Right forelimb (tissue), 1 donor: ENCODE data around the gene HIVEP3.

Experiments used
- DNase-seq: peaks from one replicate; pipeline ENCODE4 v3.0.0-alpha.2; 2018

HIVEP3 gene

DNA sequence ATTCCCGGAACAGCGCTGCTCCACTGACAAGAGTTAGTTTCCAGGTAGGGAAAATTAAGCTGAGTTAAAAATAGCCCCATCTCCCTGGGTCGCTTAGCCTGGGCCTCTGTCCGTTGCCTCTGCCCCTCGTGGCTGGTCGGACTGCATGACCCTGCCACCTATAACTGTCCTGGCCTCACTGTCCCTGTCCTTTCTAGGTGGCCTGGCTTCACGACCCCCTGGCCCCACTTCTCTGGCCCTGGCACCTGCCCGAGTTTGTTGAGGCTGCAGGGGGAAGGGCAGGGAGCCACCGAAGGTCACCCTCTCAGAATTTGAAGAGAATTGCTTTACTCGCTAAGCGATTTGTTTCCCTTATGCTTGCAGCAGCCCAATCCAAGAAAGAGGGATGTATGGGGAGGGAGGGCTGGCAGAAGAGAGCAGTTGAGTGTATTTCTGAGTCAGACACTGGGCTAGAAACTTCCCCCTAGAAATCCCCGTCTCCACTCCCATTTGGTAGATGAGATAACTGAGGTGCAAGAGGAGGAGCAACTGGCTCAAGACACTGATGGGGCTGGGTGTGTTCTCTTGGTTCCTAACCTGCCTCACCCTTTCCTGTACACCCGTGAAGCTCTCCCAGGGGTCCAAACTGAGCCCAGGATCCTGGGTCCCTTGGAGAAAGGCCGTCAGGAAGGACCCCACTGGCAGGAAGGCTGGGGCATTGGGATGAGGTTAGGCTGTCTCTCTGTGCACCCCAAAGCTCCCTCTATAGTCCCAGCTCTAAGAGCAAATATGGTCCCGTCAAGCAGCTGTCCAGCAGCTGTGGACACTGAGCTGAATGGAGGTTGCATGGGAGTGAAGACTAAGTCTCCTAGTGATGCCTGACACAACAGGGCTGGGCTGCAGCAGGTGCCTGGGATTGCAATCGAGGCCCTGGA, 431.3 kb downstream of the HIVEP3 start:
- no peak for DNase-seq

GRCh38 chr1:41486371-41487125, 432.2 kb downstream of the HIVEP3 start:
- DNase-seq, result no peak

DNA sequence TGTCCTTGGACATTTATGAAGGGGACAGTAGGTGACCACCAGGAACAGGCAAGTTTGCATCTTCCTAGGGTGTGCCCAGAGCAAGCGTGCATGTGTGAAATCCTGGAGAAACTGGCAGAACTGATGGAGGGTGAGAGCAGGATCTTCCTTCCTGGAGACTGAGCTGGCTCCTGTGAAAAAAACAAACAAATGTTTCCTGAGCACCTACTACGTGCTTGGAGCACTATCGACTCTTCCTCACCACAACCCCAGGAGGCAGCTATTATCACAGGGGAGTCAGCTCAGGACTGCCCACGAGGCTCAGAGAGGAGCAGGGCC, 432.7 kb downstream of the HIVEP3 start:
- DNase-seq, result no peak

- no peak for DNase-seq
These were observed 433.1 kb downstream of the HIVEP3 start for GRCh38 chr1:41485605-41486004.

GRCh38 chr1:41484402-41485241, 434.1 kb downstream of the HIVEP3 start, which contains the start of gene EDN2:
Gene EDN2, minus strand, starts transcription at chr1:41484683. Its CDS starts 82 bp downstream, at chr1:41484601.
- DNase-seq, result no peak

- no peak for DNase-seq
These were observed 434.7 kb downstream of the HIVEP3 start for GRCh38 chr1:41483960-41484401.

GRCh38 chr1:41483001-41483850, 435.5 kb downstream of the HIVEP3 start:
- no peak for DNase-seq

DNA sequence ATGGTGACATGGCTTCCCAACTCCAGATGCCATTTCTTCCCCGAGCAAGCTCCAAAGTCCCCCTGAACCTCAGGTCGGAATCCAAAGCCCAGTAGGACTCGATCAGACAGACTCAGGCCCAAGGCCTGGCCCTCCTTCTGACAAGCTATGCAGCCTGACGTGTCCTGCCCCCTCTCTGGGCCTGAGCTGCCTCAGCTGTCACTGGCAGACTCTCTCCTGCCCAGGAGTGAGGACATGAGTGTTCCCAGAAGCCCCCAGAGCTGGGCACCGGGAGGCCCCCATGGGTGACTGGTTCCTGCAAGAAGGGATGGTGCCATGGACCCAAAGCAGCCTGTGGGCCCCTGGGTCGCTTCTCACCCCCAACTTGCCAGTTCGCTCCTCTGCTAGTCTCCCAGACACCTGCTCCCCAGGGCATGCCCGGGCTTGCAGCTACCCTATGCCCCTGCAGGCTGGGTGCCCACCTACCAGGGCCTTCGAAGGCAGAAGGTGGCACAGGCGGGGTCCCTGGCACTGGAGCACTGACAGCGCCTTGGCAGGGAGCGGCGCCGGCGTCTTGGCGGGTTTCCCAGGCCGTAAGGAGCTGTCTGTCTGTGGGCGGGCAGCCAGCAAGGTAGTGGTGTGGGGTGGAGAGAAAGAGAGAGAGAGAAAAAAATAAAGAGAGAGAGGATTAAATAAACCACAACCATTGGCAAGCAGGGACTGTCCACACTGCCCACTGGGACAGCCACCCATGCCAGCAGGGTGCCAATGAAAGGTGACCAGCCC, 436.5 kb downstream of the HIVEP3 start:
- no peak for DNase-seq

DNA sequence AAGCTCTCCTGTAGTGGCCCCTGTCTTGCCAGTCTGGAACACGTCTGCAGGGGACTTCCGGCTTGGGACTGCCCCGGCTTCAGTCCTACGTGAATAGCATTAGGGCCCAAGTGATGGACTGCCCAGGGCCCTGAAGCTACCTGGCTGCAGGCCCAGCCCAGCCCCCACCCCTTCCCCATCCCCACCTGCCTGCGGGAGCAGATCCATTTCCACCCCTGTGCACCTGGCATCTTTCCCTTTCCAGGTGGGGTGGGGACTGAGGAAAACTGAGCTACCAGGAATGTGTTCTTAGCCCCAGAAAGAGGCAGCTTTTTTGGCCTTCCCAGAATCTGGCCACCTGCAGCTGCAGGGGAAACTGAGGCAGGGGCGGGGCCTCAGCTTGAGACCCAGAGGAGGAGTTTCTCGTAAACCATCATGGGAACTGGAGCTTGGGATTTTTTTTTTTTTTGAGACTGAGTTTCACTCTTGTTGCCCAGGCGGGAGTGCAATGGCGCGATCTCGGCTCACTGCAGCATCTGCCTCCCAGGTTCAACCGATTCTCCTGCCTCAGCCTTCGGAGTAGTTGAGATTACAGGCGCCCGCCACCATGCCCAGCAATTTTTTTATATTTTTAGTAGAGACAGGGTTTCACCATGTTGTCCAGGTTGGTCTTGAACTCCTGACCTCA, 437.5 kb downstream of the HIVEP3 start:
- DNase-seq, result no peak

DNA sequence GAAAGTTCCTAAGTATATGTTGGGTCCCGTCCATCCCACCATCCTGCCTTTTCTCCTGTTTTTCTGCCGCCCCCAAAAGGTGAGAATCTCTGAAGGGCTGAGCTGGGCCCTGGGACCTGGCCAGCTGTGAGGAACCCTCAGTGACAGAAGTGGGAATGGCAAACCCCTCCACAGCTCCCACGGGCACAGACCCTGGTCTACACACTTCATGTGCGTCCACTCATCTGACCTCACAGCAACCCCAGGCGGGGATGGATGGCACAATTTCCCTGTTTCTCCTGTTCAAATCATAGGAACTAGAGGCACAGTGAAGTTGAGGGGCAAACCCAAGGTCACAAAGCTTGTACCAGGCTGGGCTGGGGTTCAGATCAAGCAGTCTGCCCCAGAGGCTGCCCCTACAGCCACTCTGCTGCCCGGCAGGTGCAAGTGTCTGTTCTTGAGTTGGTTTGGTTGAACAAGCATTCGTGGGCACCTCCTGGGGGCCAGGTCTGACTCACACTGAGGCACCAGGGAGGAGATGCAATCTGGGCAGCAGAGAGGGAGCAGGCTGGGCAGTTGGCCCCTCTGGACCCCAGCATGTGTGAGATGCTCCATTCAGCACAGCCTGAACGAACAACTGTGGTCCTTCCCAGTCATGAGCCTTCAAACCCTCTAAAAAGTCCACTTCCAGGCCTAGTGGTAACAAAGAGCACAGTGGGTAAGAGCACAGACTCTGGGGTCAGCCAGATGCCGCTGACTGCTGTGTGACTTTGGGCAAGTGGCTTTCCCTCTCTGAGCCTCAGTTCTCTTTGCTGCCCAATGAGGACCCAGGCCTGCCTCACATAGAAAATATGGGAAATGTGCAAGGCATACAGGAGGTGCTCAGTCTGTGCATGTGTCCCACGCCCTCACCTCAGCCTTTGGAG, 438.3 kb downstream of the HIVEP3 start:
- no peak for DNase-seq

GRCh38 chr1:41479808-41480160, 438.9 kb downstream of the HIVEP3 start:
- DNase-seq, result no peak

- DNase-seq, result no peak
These were observed 439.5 kb downstream of the HIVEP3 start for GRCh38 chr1:41479000-41479807.

- DNase-seq, result no peak
These were observed 440.5 kb downstream of the HIVEP3 start for GRCh38 chr1:41478118-41478748.

DNA sequence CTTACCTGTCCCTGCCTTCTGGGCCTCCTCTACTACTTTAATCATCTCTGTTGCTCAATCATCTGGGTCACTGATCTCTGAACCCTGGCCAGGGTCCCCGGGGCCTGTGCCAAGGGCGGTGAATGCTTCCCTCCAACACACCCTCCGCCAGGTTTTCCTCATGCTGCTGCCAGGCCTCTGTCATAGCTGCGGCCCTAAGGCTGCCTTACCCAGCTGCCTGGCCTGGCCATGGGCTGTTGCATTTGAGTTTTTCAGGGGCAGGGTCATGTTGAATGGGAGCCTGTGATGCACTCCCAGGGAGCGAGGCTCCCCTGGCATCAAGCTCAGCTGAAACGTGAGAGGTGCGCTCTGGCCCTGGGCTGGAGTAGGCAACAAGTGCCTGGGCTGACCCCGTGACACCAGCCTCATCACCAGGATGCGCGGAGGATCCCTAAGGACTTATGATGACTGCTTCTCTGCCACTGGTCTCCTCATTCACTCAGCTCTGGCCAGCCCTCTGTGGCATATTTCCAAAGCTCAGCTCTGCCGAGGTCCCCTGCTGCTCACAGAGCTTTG, 441.8 kb downstream of the HIVEP3 start:
- DNase-seq, result no peak

GRCh38 chr1:41475859-41476567, 442.7 kb downstream of the HIVEP3 start:
- no peak for DNase-seq

GRCh38 chr1:41475346-41475745, 443.4 kb downstream of the HIVEP3 start:
- DNase-seq, result no peak
